Measurements from ENCODE around the gene RANBP17.

- TF ChIP-seq CTCF (IDR thresholded peaks at IDR 0.05; ENCODE audit: low read depth, low read length, poor library complexity, severe bottlenecking): no peak
- TF ChIP-seq EZH2phosphoT487 (IDR thresholded peaks at IDR 0.05; ENCODE audit: borderline replicate concordance, low read length): no peak
Measured at GRCh38 chr5:171115519-171115918, 253.7 kb downstream of the RANBP17 start.

Data from DOHH2 (cell line).